ENCODE data around the gene CDH6.

CDH6 gene

GRCh38 chr5:31193591-31194467 is at the start of gene CDH6:
Gene CDH6, plus strand, starts transcription at chr5:31193686. Its CDS starts 73,788 bp downstream, at chr5:31267474.
- no peak within 1 kb of the TSS for H3K4me3 ChIP-seq (ENCODE audit: low read depth, low read length)
- no peak for TF ChIP-seq POLR2A (IDR thresholded peaks at IDR 0.05; ENCODE audit: extremely low read depth, insufficient read length)
- TF ChIP-seq MAX (IDR thresholded peaks at IDR 0.05; ENCODE audit: low read depth, low read length) = no peak
- TF ChIP-seq MYC (IDR thresholded peaks at IDR 0.05; ENCODE audit: low read depth, low read length) = no peak
- TF ChIP-seq CTCF (IDR thresholded peaks at IDR 0.05; ENCODE audit: low read depth, low read length) = no peak
- DNase-seq (ENCODE audit: low read depth) = no peak

GRCh38 chr5:31144364-31144763 is 49.1 kb upstream of the CDH6 start:
- TF ChIP-seq MYC (IDR thresholded peaks at IDR 0.05; ENCODE audit: low read depth, low read length) (no peak), MAX (IDR thresholded peaks at IDR 0.05; ENCODE audit: low read depth, low read length) (no peak), POLR2A (IDR thresholded peaks at IDR 0.05; ENCODE audit: extremely low read depth, insufficient read length) (no peak), CTCF (IDR thresholded peaks at IDR 0.05; ENCODE audit: low read depth, low read length) (no peak)
- DNase-seq (ENCODE audit: low read depth) = no peak

GRCh38 chr5:31148959-31149475 is 44.5 kb upstream of the CDH6 start:
- no peak for TF ChIP-seq MAX (IDR thresholded peaks at IDR 0.05; ENCODE audit: low read depth, low read length)
- no peak for TF ChIP-seq POLR2A (IDR thresholded peaks at IDR 0.05; ENCODE audit: extremely low read depth, insufficient read length)
- no peak for TF ChIP-seq MYC (IDR thresholded peaks at IDR 0.05; ENCODE audit: low read depth, low read length)
- no peak for TF ChIP-seq CTCF (IDR thresholded peaks at IDR 0.05; ENCODE audit: low read depth, low read length)
- DNase-seq (ENCODE audit: low read depth) = peak; percentile 8
- no peak overlapping the region for H3K4me3 ChIP-seq (ENCODE audit: low read depth, low read length)

More at GRCh38 chr5:31144364-31144763, 49.1 kb upstream of the CDH6 start:
- H3K4me3 ChIP-seq (ENCODE audit: low read depth, low read length) = no peak overlapping the region

- peak; percentile 44 for DNase-seq (ENCODE audit: low read depth)
- no peak overlapping the region for H3K4me3 ChIP-seq (ENCODE audit: low read depth, low read length)
- TF ChIP-seq MYC (IDR thresholded peaks at IDR 0.05; ENCODE audit: low read depth, low read length) (peak; percentile 21; the same call in 1 of the 2 replicates), CTCF (IDR thresholded peaks at IDR 0.05; ENCODE audit: low read depth, low read length) (no peak), POLR2A (IDR thresholded peaks at IDR 0.05; ENCODE audit: extremely low read depth, insufficient read length) (no peak), MAX (IDR thresholded peaks at IDR 0.05; ENCODE audit: low read depth, low read length) (no peak)
Measured at GRCh38 chr5:31153521-31153920, 40.0 kb upstream of the CDH6 start.

- TF ChIP-seq POLR2A (IDR thresholded peaks at IDR 0.05; ENCODE audit: extremely low read depth, insufficient read length) (no peak), CTCF (IDR thresholded peaks at IDR 0.05; ENCODE audit: low read depth, low read length) (no peak), MAX (IDR thresholded peaks at IDR 0.05; ENCODE audit: low read depth, low read length) (no peak), MYC (IDR thresholded peaks at IDR 0.05; ENCODE audit: low read depth, low read length) (no peak)
- DNase-seq (ENCODE audit: low read depth) = no peak
- H3K4me3 ChIP-seq (ENCODE audit: low read depth, low read length) = no peak overlapping the region
Measured at GRCh38 chr5:31156631-31157160, 36.8 kb upstream of the CDH6 start.

All from NB4 (cell line).